Muscle of leg (tissue), 11 donors: Measurements from ENCODE around the gene ZNF607. TPM values are rescaled to one million over a fixed set of nuclear protein-coding genes. Genes with fewer than 3 reads are reported as not detected.
A peak's percentile ranks its signal among the peaks of the same experiment; 100 is the strongest.
"Not testable (repeated sequence)": the region's sequence is repeated elsewhere in the genome, so short reads cannot be mapped to it uniquely, and the experiment has no call there.

Source experiments
- DNase-seq: peaks from one replicate; pipeline ENCODE4 v3.0.0; 2013
- H3K27ac ChIP-seq: one replicate; pipeline ENCODE4 v1.5.1; 2013; ENCODE audit warnings: mild to moderate bottlenecking, low read length, control low read depth
- H3K27me3 ChIP-seq: one replicate; pipeline ENCODE4 v1.6.1; 2013; ENCODE audit warnings: low read length; ENCODE audit not compliant: control insufficient read depth, insufficient read depth
- H3K36me3 ChIP-seq: one replicate; pipeline ENCODE4 v1.6.1; 2013; ENCODE audit warnings: low read length; ENCODE audit not compliant: control insufficient read depth, insufficient read depth
- H3K4me1 ChIP-seq: one replicate; pipeline ENCODE4 v1.6.1; 2013; ENCODE audit warnings: low read length; ENCODE audit not compliant: control insufficient read depth, insufficient read depth
- H3K4me3 ChIP-seq: one replicate; pipeline ENCODE4 v1.5.1; 2013; ENCODE audit warnings: low read length, control low read depth
- H3K9me3 ChIP-seq: replicated peaks from 2 replicates; pipeline ENCODE4 v1.6.1; 2013; ENCODE audit warnings: low read depth, low read length; ENCODE audit not compliant: control insufficient read depth
- WGBS: methylation state at CpG from one replicate; pipeline ENCODE4 v1.1.5; 2013; ENCODE audit warnings: missing lambda C conversion rate; ENCODE audit not compliant: insufficient coverage; 5-methylcytosine and 5-hydroxymethylcytosine counted together
- polyA plus RNA-seq, 8 donors: library from polyadenylated mRNA; unstranded; fragments of 120-200 nt; gene quantifications; one replicate each; pipeline versions ENCODE4 v1.2.1 to v1.2.3, GENCODE V29; 2013; ENCODE audit warnings: inconsistent platforms in 1 of 8, low replicate concordance in 1 of 8; ENCODE audit not compliant: insufficient read length in 8 of 8, insufficient read depth in 1 of 8
- total RNA-seq: library from RNA; stranded (reverse); fragments of 120-200 nt; gene quantifications from one replicate; pipeline ENCODE4 v1.2.4, GENCODE V29; 2013

ZNF607 gene
- total and polyA plus RNA-seq, 9 donors = 4.5 to 7.0 (median 5.0) TPM

DNA sequence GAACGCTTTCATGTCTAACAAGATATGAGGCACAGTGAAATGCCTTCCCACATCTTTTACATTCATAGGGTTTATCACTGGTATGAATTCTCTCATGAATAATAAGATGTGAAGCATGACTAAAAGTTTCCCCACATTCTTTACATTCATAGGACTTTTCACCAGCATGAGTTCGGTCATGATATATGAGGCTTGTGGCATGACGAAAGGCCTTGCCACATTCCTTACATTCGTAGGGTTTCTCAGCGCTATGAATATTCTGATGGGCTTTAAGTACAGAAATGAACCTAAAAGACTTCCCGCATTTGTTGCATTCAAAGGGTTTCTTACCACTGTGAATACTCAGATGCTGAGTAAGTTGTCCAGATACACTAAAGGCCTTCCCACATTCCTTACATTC lies 21.3 kb downstream of the ZNF607 start:
- Histone ChIP-seq H3K4me1 (no peaks in the 10 kb centered on the region), H3K9me3 (no peaks in the 10 kb centered on the region), H3K36me3 (peaks cover 19% of the 10 kb centered on the region), H3K27ac (no peak overlapping the region), H3K27me3 (no peaks in the 10 kb centered on the region), H3K4me3 (no peak overlapping the region)
- WGBS = 90% methylated on average over 2 of the region's 6 CpGs
- peak; percentile 33 for DNase-seq

DNA sequence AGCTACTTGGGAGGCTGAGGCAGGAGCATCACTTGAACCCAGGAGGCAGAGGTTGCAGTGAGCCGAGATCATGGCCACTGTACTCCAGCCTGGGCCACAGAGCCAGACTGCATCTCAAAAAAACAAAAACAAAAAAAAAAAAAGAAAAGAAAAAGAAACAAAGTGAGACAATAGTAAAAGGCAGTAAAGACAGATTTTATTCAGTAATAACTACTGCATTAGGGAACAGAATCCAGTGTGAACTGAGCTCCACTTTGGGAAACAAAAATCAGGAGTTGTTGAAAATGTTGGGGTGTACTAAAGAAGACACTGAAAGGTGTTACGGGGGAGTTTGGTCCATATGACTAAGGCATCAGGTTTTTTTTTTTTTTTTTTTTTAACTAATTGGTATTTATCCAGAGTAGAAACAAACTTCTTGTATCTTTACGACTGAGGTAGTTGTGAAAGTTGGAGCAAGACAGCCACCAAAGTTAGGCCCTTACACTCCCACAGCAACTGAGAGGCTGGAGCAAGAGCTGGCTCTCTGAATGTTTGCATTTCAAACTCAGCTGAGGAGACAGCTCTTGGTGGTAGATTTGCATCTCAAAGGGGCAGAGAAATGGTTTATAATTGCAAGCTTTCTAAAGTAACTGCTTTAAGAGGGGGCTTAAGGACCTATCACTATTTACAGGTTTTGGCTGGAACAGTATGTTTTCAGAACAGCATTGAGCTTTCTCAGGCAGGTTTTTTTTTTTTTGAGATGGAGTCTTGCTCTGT lies 24.2 kb downstream of the ZNF607 start:
- no peak for DNase-seq
- Histone ChIP-seq H3K27me3 (no peaks in the 10 kb centered on the region), H3K36me3 (peaks cover 19% of the 10 kb centered on the region), H3K9me3 (no peaks in the 10 kb centered on the region), H3K27ac (no peak overlapping the region), H3K4me3 (no peak overlapping the region), H3K4me1 (no peaks in the 10 kb centered on the region)
- no CpG with 5 or more reads among the region's 3 CpGs for WGBS

DNA sequence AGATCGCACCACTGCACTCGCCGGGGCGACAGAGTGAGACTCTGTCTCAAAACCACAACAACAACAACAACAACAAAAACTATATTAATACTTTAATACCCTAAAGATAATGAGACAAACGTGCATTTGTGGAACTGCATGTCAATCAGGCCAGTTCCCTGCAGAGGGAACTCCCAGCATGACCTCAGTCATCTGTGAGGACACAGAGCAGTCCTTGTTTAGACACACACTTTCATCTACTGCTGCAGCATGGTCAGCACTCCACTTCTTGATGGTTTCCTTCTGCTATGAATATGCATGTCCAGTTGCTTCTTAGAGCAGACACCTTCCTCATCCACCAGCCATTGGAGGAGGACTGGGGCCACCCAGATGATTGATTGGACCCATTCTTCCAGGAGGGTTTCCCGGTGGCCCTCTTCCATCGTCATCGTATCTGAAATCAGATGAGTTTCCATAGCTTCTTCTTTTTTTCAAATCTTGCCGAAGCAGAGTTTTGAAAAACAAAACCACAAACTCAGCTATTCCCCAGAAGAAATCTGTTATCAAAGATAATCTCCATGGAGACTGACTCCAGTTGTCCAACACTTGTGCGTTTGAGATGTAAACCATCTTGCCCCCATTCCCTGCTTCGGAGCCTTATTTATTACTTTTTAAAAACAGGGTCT lies 26.5 kb downstream of the ZNF607 start:
- WGBS = 67% methylated on average over 6 of the region's 11 CpGs
- Histone ChIP-seq H3K4me1 (no peaks in the 10 kb centered on the region), H3K27ac (no peak overlapping the region), H3K9me3 (no peaks in the 10 kb centered on the region), H3K36me3 (peaks cover 8% of the 10 kb centered on the region), H3K27me3 (no peaks in the 10 kb centered on the region), H3K4me3 (no peak overlapping the region)
- no peak for DNase-seq

DNA sequence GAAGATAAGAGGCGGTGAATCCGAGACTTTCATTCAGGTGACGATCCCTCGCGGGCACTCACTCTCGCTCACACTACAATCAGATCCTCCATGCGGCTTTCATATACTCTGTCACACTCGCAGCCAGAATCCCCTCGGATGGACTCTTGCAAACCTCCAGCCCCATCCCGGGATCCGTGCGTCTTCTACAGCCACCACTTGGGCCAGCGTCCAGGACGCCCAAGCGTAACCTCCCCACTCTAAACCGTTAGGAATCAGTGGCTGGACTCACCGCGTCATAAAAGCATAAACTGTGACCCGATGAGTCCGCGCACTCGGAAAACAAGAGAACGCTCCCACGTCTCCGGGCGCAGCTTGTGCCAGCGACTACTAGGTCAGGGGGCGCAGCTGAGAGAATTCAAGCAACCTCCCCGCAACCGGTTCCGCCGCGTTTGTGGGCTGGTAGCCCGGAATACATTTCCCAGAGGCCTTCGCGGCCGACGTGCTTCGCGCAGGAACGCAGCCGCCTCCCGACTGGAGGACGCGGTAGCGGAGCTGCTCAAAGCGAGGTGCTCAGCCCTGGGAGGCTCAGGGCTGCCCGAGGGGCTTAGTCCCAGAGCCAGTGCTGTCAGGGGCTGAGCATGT lies 27.6 kb downstream of the ZNF607 start:
- DNase-seq = peak; percentile 94
- 0% methylated on average over 45 of the region's 48 CpGs for WGBS
- Histone ChIP-seq H3K27me3 (no peaks in the 10 kb centered on the region), H3K4me1 (no peaks in the 10 kb centered on the region), H3K36me3 (peaks cover 7% of the 10 kb centered on the region), H3K27ac (peak overlapping the region; percentile 88), H3K4me3 (peak overlapping the region; percentile 72), H3K9me3 (no peaks in the 10 kb centered on the region)

DNA sequence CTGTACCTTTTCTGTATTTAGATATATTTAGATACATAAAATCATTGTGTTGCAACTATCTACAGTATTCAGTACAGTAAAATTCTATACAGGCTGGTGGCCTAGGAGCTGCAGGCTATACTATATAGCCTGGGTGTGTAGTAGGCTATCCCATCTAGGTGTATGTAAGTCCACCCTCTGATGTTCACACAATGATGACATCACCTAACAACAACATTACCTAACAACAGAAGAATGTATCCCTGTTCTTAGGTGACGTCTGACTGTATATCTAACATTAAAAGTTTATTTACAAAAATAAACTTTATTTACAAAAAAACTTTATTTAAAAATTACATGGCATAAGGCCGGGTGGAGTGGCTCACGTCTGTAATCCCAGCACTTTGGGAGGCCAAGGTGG lies 36.0 kb downstream of the ZNF607 start:
- Histone ChIP-seq H3K36me3 (no peaks in the 10 kb centered on the region), H3K27ac (no peak overlapping the region), H3K9me3 (peaks cover 4% of the 10 kb centered on the region), H3K4me3 (no peak overlapping the region), H3K4me1 (no peaks in the 10 kb centered on the region), H3K27me3 (no peaks in the 10 kb centered on the region)
- WGBS = no CpG with 5 or more reads among the region's 3 CpGs
- DNase-seq = no peak

DNA sequence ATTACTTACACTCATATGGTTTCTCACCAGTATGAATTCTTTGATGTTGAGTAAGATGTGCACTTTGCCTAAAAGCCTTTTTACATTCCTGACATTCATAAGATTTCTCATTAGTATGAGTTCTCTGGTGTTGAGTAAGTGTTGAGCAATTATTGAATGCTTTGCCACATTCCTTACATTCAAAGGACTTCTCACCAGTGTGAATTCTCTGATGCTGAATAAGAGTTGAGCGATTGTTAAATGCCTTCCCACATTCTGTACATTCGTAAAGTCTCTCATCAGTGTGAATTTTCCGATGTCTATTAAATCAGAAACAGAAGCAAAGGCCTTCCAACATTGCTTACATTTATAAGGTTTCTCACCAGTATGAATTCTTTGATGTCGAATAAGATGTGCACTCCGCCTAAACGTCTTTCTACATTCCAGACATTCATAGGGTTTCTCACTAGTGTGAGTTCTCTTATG lies 50.1 kb downstream of the ZNF607 start:
- Histone ChIP-seq H3K27ac (no peak overlapping the region), H3K4me1 (no peaks in the 10 kb centered on the region), H3K36me3 (no peaks in the 10 kb centered on the region), H3K4me3 (no peak overlapping the region), H3K27me3 (no peaks in the 10 kb centered on the region), H3K9me3 (peaks cover 43% of the 10 kb centered on the region)
- DNase-seq = no peak
- WGBS = 100% methylated on average over 2 of the region's 6 CpGs

DNA sequence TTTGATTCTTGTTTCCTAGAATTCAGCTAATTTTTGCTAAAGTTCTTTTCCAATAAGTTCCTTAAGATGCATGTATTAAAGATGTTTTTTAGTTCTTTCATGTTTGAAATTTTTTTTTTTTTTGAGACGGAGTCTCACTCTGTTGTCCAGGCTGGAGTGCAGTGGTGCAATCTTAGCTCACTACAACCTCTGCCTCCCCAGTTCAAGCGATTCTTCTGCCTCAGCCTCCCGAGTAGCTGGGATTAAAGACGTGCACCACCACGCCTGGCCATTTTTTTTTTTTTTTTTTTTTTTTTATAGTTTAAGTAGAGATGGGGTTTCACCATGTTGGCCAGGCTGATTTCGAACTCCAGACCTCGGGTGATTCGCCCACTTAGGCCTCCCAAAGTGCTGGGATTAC lies 62.4 kb downstream of the ZNF607 start:
- H3K27me3 ChIP-seq, H3K4me1 ChIP-seq, H3K4me3 ChIP-seq, H3K9me3 ChIP-seq, H3K36me3 ChIP-seq, DNase-seq, H3K27ac ChIP-seq: not testable (repeated sequence)
- WGBS = no CpG with 5 or more reads among the region's 8 CpGs

DNA sequence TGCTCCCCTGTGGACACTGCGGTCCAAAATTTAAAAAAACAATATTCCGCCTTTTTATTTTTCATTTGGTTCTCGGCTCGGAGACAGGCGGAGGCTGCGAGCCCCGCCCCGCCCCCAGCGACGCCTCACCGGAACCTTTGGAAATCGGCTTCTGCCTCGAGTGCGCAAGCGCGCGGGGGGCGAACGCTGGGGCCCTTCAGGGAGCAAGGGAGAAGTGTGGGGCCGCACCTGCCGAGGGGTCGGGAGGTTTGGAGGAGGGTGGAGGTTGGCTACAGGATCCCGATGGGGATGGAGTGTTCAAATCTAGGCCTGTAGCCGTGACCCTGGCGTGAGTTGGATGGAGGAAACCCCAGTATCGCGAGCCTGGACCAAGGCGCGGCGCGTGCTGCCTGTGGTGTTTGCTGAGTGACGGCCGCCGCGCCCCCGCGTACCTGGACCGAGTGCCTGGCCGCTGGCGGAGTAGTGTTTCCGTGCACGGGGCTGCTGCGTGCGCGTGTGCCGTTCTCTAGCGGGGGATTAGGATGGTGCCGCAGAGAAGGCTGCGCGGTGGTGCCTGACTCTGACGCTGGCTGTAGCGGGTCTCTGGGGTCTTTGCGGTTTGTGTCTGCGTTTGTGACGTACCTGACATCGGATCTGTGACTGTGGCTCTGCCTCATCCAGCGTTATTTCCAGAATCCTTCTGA lies 63.7 kb downstream of the ZNF607 start:
- Histone ChIP-seq H3K27ac (peak overlapping the region; percentile 95), H3K4me1 (peaks cover 5% of the 10 kb centered on the region), H3K9me3 (no peaks in the 10 kb centered on the region), H3K4me3 (peak overlapping the region; percentile 90), H3K27me3 (no peaks in the 10 kb centered on the region), H3K36me3 (no peaks in the 10 kb centered on the region)
- DNase-seq = peak; percentile 91
- WGBS = under 1% methylated on average over 52 of the region's 57 CpGs

DNA sequence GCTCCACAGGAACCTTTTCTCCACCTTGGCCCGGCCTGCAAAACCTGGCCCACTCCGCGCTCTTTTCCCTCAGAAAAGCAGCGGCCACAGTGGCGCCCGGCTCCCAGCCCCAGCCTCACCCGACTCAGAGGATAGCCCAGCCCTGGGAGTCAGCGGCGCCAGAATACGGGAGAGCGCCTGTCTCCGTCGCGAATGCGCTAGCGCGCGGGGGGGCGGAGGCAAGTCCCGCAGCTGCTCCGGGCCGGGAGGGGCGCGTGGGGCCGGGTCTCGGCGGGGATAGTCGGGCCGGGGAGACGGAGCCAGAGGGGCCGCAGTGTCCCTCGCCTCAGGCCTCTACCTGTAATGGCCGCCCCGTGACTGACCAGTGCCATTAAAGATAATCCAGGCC lies 64.3 kb downstream of the ZNF607 start, which contains the start of gene ZFP30:
ZFP30 (minus strand) TSS at position 165 of the 388 bp plus-strand sequence. CDS start 7,643 bp downstream, outside the sequence.
- peak; percentile 97 for DNase-seq
- Histone ChIP-seq H3K27me3 (no peaks in the 10 kb centered on the region), H3K27ac (peak within 1 kb of the TSS; percentile 95), H3K4me3 (peak within 1 kb of the TSS; percentile 90), H3K36me3 (no peaks in the 10 kb centered on the region), H3K9me3 (no peaks in the 10 kb centered on the region), H3K4me1 (peaks cover 5% of the 10 kb centered on the region)
- WGBS = under 1% methylated on average over 33 of the region's 34 CpGs
